ENCODE data around the gene HABP4. TPM values are rescaled to one million over a fixed set of nuclear protein-coding genes. Genes with fewer than 3 reads are reported as not detected.
"Not testable (repeated sequence)": the region's sequence is repeated elsewhere in the genome, so short reads cannot be mapped to it uniquely, and the experiment has no call there.

The HABP4 gene
- total RNA-seq, 4 donors from 2014 or later = 9.2 to 23.4 (median 14.2) TPM

- DNase-seq (ENCODE audit: low spot score) (no peak), ATAC-seq (ENCODE audit: low FRiP score) (no peak)
- TF ChIP-seq, protein P1, sequence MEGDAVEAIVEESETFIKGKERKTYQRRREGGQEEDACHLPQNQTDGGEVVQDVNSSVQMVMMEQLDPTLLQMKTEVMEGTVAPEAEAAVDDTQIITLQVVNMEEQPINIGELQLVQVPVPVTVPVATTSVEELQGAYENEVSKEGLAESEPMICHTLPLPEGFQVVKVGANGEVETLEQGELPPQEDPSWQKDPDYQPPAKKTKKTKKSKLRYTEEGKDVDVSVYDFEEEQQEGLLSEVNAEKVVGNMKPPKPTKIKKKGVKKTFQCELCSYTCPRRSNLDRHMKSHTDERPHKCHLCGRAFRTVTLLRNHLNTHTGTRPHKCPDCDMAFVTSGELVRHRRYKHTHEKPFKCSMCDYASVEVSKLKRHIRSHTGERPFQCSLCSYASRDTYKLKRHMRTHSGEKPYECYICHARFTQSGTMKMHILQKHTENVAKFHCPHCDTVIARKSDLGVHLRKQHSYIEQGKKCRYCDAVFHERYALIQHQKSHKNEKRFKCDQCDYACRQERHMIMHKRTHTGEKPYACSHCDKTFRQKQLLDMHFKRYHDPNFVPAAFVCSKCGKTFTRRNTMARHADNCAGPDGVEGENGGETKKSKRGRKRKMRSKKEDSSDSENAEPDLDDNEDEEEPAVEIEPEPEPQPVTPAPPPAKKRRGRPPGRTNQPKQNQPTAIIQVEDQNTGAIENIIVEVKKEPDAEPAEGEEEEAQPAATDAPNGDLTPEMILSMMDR (IDR thresholded peaks at IDR 0.05) = no peak
Observed at GRCh38 chr9:96502539-96503373, 52.8 kb downstream of the HABP4 start.

- ATAC-seq (ENCODE audit: low FRiP score); DNase-seq (ENCODE audit: low spot score): not testable (repeated sequence)
Observed at GRCh38 chr9:96503374-96503748, 53.4 kb downstream of the HABP4 start.

DNA sequence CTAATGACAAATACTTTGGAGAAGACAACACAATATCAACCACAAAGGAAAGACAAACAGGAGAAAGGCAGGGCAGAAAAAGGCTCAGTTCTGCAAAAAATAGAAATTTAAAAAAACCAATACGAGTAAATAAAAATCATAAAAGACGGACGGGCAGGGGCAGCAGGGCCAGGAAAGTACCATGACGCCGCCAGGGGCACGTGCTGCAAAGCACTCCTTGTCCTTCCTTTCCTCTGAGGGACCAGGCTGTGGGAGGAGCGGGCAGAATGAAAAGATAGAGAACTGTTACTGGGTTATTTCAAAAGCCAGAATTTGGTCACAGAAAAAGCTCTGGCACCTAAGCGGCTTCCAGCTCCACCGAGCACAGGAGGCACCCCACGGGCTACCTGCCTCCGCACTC is 53.9 kb downstream of the HABP4 start:
- DNase-seq (ENCODE audit: low spot score) (no peak), ATAC-seq (ENCODE audit: low FRiP score) (no peak)
- TF ChIP-seq, protein P1 (IDR thresholded peaks at IDR 0.05) = no peak

GRCh38 chr9:96505316-96505991 is 55.5 kb downstream of the HABP4 start:
- DNase-seq (ENCODE audit: low spot score) (no peak), ATAC-seq (ENCODE audit: low FRiP score) (no peak)
- TF ChIP-seq, protein P1 (IDR thresholded peaks at IDR 0.05) = no peak

DNA sequence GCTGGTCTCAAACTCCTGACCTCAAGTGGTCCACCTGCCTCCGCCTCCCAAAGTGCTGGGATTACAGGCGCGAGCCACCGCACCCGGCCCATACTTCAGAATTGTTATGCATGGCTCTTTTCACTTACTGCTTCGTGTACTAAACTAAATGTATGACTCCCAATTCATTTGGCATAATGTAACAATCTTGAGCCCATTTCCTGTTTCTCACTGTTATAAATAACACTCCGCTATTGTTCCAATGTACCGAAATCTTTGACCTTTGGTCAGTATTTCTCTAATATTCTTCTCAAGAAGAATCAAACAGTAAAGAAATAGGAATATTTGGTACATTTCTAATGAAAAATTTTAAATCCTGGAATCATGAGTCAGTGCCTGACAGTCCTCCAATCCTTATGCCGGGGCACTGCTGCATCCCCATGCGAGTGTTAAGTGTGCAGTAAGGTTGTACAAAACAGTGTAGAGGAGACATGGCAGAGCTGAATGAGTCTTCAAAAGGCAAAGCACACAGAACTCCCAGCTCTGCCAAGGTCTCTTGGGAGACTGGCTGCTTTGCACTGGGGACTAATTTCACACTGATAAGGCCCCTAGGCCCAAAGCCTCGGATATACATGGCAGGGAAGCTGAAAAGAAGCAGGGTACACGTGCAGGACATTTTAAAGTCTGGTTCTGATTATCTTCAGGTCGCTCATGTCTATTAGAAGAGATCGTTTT is 58.4 kb downstream of the HABP4 start:
- no peak for DNase-seq (ENCODE audit: low spot score)
- TF ChIP-seq, protein P1 (IDR thresholded peaks at IDR 0.05) = no peak
- ATAC-seq (ENCODE audit: low FRiP score) = no peak

DNA sequence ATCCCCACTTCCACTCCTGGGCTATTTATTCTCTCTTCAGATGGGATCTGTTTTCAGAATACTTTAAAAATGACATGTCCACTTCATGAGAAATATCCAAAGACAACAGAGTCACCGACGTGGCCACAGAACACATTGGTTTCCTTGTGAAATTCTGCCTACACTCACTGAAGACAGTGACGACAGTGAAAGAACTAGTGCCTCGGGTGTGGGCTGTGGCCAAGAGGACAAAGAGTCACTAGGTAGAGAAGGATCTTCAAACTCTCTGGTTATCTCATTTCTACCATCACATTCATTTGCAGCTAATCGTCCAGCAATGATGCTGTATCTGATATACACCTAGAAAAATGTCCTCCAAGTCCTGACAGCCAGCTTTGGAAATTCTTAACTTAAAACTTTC is 59.1 kb downstream of the HABP4 start:
- no peak for DNase-seq (ENCODE audit: low spot score)
- ATAC-seq (ENCODE audit: low FRiP score) = no peak
- TF ChIP-seq, protein P1 (IDR thresholded peaks at IDR 0.05) = no peak

- DNase-seq (ENCODE audit: low spot score) = no peak
- TF ChIP-seq, protein P1 (IDR thresholded peaks at IDR 0.05) = no peak
- ATAC-seq (ENCODE audit: low FRiP score) = no peak
Observed at GRCh38 chr9:96509848-96510247, 59.9 kb downstream of the HABP4 start.

All from omental fat pad (tissue), 4 donors.